ENCODE measurements around the gene SIK2.

Gene SIK2

DNA sequence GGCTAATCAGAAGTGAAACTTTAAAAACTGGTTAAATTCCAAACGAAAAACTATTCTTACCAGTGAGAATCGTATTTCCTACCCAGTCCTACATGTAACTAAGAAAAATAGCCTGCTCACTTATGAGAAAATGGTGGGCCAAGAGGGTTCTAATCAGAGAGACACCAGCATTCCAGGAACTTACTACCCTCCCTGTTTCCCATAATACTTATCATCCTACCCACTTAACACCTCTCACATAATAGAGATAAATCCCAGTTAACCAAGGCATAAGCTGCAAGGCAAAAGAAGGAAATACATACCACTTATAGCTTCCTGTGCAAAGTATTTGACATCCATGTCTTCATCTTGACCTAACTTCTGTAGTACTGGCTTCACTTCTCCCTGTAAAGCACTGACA, 139.5 kb downstream of the SIK2 start:
- H3K36me3 ChIP-seq (ENCODE audit: insufficient read depth, low read length) = peaks cover 85% of the 10 kb centered on the region
- no peak overlapping the region for H3K27ac ChIP-seq (ENCODE audit: low read length)
- H4K20me1 ChIP-seq (ENCODE audit: insufficient read depth, low read length) = no peaks in the 10 kb centered on the region
- no peaks in the 10 kb centered on the region for H3K27me3 ChIP-seq (ENCODE audit: insufficient read depth, low read length, poor library complexity)
- H2AFZ ChIP-seq (ENCODE audit: low read depth, low read length) = no peak overlapping the region
- H3K4me1 ChIP-seq (ENCODE audit: insufficient read depth, low read length) = no peaks in the 10 kb centered on the region
- H3K9me3 ChIP-seq (ENCODE audit: insufficient read depth, low read length, severe bottlenecking) = no peaks in the 10 kb centered on the region
- no peak for ATAC-seq (ENCODE audit: insufficient read depth, low read depth)
- H3K9ac ChIP-seq (ENCODE audit: low read depth, low read length) = no peak overlapping the region
- no peak overlapping the region for H3K4me3 ChIP-seq (ENCODE audit: low read depth in 1 of 2, low read length in 2 of 2)
- no peak overlapping the region for H3K4me2 ChIP-seq (ENCODE audit: insufficient read depth, low read length)
- H3K79me2 ChIP-seq (ENCODE audit: insufficient read depth, low read length) = 0 out of 2 replicates have a peak, but pooled peaks cover under 1% of the 10 kb centered on the region
- DNase-seq = no peak
- no peak for TF ChIP-seq EZH2 (IDR thresholded peaks at IDR 0.05; ENCODE audit: borderline replicate concordance, low read depth, low read length, severe bottlenecking)
- TF ChIP-seq, protein P1, sequence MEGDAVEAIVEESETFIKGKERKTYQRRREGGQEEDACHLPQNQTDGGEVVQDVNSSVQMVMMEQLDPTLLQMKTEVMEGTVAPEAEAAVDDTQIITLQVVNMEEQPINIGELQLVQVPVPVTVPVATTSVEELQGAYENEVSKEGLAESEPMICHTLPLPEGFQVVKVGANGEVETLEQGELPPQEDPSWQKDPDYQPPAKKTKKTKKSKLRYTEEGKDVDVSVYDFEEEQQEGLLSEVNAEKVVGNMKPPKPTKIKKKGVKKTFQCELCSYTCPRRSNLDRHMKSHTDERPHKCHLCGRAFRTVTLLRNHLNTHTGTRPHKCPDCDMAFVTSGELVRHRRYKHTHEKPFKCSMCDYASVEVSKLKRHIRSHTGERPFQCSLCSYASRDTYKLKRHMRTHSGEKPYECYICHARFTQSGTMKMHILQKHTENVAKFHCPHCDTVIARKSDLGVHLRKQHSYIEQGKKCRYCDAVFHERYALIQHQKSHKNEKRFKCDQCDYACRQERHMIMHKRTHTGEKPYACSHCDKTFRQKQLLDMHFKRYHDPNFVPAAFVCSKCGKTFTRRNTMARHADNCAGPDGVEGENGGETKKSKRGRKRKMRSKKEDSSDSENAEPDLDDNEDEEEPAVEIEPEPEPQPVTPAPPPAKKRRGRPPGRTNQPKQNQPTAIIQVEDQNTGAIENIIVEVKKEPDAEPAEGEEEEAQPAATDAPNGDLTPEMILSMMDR (IDR thresholded peaks at IDR 0.05; ENCODE audit: borderline replicate concordance, extremely low read depth, low read length, poor library complexity, severe bottlenecking) = no peak

- no peak for ATAC-seq (ENCODE audit: insufficient read depth, low read depth)
- TF ChIP-seq, protein P1 (IDR thresholded peaks at IDR 0.05; ENCODE audit: borderline replicate concordance, extremely low read depth, low read length, poor library complexity, severe bottlenecking) = no peak
- no peak for TF ChIP-seq EZH2 (IDR thresholded peaks at IDR 0.05; ENCODE audit: borderline replicate concordance, low read depth, low read length, severe bottlenecking)
- no peak overlapping the region for H3K4me2 ChIP-seq (ENCODE audit: insufficient read depth, low read length)
- no peak overlapping the region for H3K27ac ChIP-seq (ENCODE audit: low read length)
- H3K27me3 ChIP-seq (ENCODE audit: insufficient read depth, low read length, poor library complexity) = no peaks in the 10 kb centered on the region
- DNase-seq = no peak
- no peaks in the 10 kb centered on the region for H3K4me1 ChIP-seq (ENCODE audit: insufficient read depth, low read length)
- 0 out of 2 replicates have a peak, but pooled peaks cover 2% of the 10 kb centered on the region for H4K20me1 ChIP-seq (ENCODE audit: insufficient read depth, low read length)
- no peak overlapping the region for H3K4me3 ChIP-seq (ENCODE audit: low read depth in 1 of 2, low read length in 2 of 2)
- H3K9ac ChIP-seq (ENCODE audit: low read depth, low read length) = no peak overlapping the region
- no peaks in the 10 kb centered on the region for H3K9me3 ChIP-seq (ENCODE audit: insufficient read depth, low read length, severe bottlenecking)
- no peak overlapping the region for H2AFZ ChIP-seq (ENCODE audit: low read depth, low read length)
- peaks cover 6% of the 10 kb centered on the region; the same call in 1 of the 2 replicates for H3K79me2 ChIP-seq (ENCODE audit: insufficient read depth, low read length)
- H3K36me3 ChIP-seq (ENCODE audit: insufficient read depth, low read length) = peaks cover 83% of the 10 kb centered on the region
Observed at GRCh38 chr11:111743700-111744099, 141.5 kb downstream of the SIK2 start.

GRCh38 chr11:111745719-111746504, 143.7 kb downstream of the SIK2 start:
- Histone ChIP-seq H3K9me3 (ENCODE audit: insufficient read depth, low read length, severe bottlenecking) (no peaks in the 10 kb centered on the region), H4K20me1 (ENCODE audit: insufficient read depth, low read length) (0 out of 2 replicates have a peak, but pooled peaks cover 2% of the 10 kb centered on the region), H3K4me3 (ENCODE audit: low read depth in 1 of 2, low read length in 2 of 2) (no peak overlapping the region), H3K4me1 (ENCODE audit: insufficient read depth, low read length) (no peaks in the 10 kb centered on the region), H2AFZ (ENCODE audit: low read depth, low read length) (no peak overlapping the region), H3K9ac (ENCODE audit: low read depth, low read length) (no peak overlapping the region), H3K27me3 (ENCODE audit: insufficient read depth, low read length, poor library complexity) (no peaks in the 10 kb centered on the region), H3K4me2 (ENCODE audit: insufficient read depth, low read length) (no peak overlapping the region), H3K27ac (ENCODE audit: low read length) (no peak overlapping the region), H3K36me3 (ENCODE audit: insufficient read depth, low read length) (peaks cover 90% of the 10 kb centered on the region), H3K79me2 (ENCODE audit: insufficient read depth, low read length) (peaks cover 6% of the 10 kb centered on the region; the same call in 1 of the 2 replicates)
- TF ChIP-seq, protein P1 (IDR thresholded peaks at IDR 0.05; ENCODE audit: borderline replicate concordance, extremely low read depth, low read length, poor library complexity, severe bottlenecking) = no peak
- TF ChIP-seq EZH2 (IDR thresholded peaks at IDR 0.05; ENCODE audit: borderline replicate concordance, low read depth, low read length, severe bottlenecking) = no peak
- no peak for DNase-seq
- no peak for ATAC-seq (ENCODE audit: insufficient read depth, low read depth)

Measured in DND-41 (cell line).